ENCODE data around the gene RASSF4. TPM values are rescaled to one million over a fixed set of nuclear protein-coding genes. Genes with fewer than 3 reads are reported as not detected.

RASSF4 gene
- total RNA-seq, 1 experiment from 2014 or later = 2.8 TPM

DNA sequence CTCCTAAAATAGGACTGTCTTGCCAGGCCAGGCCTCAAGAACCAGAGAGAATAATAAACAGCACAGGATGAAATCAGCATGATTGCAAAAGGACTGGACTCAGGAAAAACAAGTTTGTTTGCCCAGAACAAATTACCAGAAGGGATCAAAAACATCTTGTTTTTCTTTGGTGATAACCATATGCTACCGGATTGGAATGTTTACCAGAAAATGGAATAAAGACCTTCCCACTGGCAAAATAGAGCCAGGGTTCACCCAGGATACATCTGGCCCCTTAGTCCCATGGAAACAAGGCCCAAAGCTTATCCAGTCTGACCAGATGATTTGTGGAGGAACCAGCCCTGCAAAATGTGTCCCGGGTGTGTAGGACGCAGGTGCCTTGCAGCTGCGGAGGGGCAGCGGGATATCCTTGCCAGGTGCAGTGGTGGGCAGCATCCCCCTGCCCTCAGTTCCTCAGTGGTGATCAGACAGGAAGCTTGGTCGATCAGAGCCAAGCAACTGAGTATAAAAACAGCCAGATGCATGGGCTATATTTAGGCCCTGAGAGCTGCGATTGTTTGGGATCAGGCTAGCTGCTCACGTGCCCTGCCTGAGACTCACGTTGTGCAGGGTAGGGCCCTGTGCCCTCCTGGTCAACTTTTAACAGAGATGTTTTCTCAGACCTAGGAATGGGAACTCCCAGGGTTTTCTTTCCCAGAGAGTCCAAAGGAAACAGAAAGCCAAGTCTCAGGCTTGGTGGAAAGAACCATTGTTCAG is 36.5 kb downstream of the RASSF4 start:
- Histone ChIP-seq H3K9ac (ENCODE audit: low read length) (no peak overlapping the region), H2AFZ (ENCODE audit: low read depth, low read length, poor library complexity, severe bottlenecking) (no peak overlapping the region)

DNA sequence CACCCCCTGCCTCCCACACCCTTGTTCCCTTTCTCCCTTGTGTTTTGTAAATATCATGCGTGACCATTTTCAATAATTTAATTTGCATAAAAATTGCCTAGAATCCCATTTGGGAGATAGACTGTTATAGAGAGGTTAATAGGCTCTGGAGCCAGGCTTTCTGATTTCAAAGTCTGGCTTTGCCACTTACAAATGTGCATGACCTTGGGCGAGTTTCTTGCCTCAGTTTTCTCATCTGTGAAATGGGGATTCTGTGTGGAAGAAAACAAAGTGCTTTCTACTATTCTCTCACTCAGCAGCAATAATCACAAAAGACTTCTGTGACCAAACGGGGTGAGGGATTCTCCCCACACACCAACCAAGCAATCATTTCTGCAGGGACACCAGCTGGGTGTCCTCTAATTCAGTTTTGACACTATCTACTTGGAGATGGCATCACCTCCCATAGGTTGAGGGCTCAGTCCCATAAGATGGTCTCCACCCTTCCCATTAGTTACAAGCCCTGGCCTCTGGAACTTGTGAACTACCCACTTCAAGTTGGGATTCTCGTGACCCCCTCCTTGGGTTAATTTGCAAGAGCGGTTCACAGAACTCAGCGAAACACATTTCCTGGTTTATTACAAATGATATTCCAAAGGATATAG is 37.6 kb downstream of the RASSF4 start:
- Histone ChIP-seq H3K9me2 (ENCODE audit: insufficient read depth) (no peaks in the 10 kb centered on the region), H3K4me2 (ENCODE audit: low read length) (no peak overlapping the region), H3K9me3 (ENCODE audit: control insufficient read depth in 1 of 2, insufficient read depth in 1 of 2, low read depth in 1 of 2, low read length in 2 of 2) (no peaks in the 10 kb centered on the region), H2AFZ (ENCODE audit: low read depth, low read length, poor library complexity, severe bottlenecking) (no peak overlapping the region), H4K20me1 (ENCODE audit: insufficient read depth) (no peaks in the 10 kb centered on the region), H3K79me2 (ENCODE audit: insufficient read depth, low read length) (peaks cover 11% of the 10 kb centered on the region), H3K36me3 (ENCODE audit: control insufficient read depth in 1 of 2, insufficient read depth in 2 of 2, low read length in 2 of 2) (no peaks in the 10 kb centered on the region), H3K27ac (ENCODE audit: low read depth, low read length) (no peak overlapping the region), H3K4me1 (ENCODE audit: control insufficient read depth in 1 of 2, insufficient read depth in 2 of 2, low read length in 2 of 2) (peaks cover 0 to 7% of the 10 kb centered on the region in 2 experiments; a peak in 1 of 4 replicates), H3K9ac (ENCODE audit: low read length) (no peak overlapping the region), H3K4me3 (replicated peaks in 1 of 2; ENCODE audit: low read depth in 1 of 2, low read length in 2 of 2) (no peak overlapping the region), H3K27me3 (ENCODE audit: insufficient read depth, low read length) (0 out of 2 replicates have a peak, but pooled peaks cover 5% of the 10 kb centered on the region)
- ChIA-PET CTCF (interaction anchor here (1.5 kb wide), 1 partner anchor 64 kb away, joined by 3 read pairs; no protein-coding TSS in a partner anchor), RAD21 (ENCODE audit: low non-redundant PET in 1 of 2, low total read pairs in 2 of 2, uncharacterized antibody in 2 of 2, unreplicated experiment in 2 of 2) (no interaction called here), POLR2A (no interaction called here)
- no peak for DNase-seq (ENCODE audit: low read depth, low spot score)
- intact Hi-C loops (cut with micrococcal nuclease) = no loop called here
- ATAC-seq = no peak
- no TSS peak for BruUV-seq (replicated peaks)
- TF ChIP-seq ZFX (IDR thresholded peaks at IDR 0.05) (no peak), SP1 (IDR thresholded peaks at IDR 0.05; ENCODE audit: low read depth) (no peak), TCF7L2 (IDR thresholded peaks at IDR 0.05; ENCODE audit: borderline replicate concordance, extremely low read depth, insufficient read depth, insufficient read length) (no peak), SIN3A (IDR thresholded peaks at IDR 0.05; ENCODE audit: low read depth) (no peak), SRF (IDR thresholded peaks at IDR 0.05; ENCODE audit: low read depth) (no peak), CBX3 (IDR thresholded peaks at IDR 0.05; ENCODE audit: low read depth) (no peak), RAD21 (IDR thresholded peaks at IDR 0.05; ENCODE audit: low read depth) (no peak), ZNF274 (IDR thresholded peaks at IDR 0.05; ENCODE audit: low read depth, low read length) (no peak)
- TF ChIP-seq, protein P1, sequence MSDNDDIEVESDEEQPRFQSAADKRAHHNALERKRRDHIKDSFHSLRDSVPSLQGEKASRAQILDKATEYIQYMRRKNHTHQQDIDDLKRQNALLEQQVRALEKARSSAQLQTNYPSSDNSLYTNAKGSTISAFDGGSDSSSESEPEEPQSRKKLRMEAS (IDR thresholded peaks at IDR 0.05) = no peak
- TF ChIP-seq, protein P2, sequence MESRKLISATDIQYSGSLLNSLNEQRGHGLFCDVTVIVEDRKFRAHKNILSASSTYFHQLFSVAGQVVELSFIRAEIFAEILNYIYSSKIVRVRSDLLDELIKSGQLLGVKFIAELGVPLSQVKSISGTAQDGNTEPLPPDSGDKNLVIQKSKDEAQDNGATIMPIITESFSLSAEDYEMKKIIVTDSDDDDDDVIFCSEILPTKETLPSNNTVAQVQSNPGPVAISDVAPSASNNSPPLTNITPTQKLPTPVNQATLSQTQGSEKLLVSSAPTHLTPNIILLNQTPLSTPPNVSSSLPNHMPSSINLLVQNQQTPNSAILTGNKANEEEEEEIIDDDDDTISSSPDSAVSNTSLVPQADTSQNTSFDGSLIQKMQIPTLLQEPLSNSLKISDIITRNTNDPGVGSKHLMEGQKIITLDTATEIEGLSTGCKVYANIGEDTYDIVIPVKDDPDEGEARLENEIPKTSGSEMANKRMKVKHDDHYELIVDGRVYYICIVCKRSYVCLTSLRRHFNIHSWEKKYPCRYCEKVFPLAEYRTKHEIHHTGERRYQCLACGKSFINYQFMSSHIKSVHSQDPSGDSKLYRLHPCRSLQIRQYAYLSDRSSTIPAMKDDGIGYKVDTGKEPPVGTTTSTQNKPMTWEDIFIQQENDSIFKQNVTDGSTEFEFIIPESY (IDR thresholded peaks at IDR 0.05; ENCODE audit: extremely low read depth, insufficient replicate concordance, low read length) = no peak
- TF ChIP-seq, protein P3, sequence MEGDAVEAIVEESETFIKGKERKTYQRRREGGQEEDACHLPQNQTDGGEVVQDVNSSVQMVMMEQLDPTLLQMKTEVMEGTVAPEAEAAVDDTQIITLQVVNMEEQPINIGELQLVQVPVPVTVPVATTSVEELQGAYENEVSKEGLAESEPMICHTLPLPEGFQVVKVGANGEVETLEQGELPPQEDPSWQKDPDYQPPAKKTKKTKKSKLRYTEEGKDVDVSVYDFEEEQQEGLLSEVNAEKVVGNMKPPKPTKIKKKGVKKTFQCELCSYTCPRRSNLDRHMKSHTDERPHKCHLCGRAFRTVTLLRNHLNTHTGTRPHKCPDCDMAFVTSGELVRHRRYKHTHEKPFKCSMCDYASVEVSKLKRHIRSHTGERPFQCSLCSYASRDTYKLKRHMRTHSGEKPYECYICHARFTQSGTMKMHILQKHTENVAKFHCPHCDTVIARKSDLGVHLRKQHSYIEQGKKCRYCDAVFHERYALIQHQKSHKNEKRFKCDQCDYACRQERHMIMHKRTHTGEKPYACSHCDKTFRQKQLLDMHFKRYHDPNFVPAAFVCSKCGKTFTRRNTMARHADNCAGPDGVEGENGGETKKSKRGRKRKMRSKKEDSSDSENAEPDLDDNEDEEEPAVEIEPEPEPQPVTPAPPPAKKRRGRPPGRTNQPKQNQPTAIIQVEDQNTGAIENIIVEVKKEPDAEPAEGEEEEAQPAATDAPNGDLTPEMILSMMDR (IDR thresholded peaks at IDR 0.05 in 2 of 3, conservative IDR thresholded peaks at IDR 0.05 in 1 of 3; ENCODE audit: borderline replicate concordance in 1 of 3, insufficient read depth in 1 of 3, low read depth in 2 of 3, low read length in 2 of 3) = no peak

More for the DNA sequence above, 36.5 kb downstream of the RASSF4 start:
- Histone ChIP-seq H3K9me3 (ENCODE audit: control insufficient read depth in 1 of 2, insufficient read depth in 1 of 2, low read depth in 1 of 2, low read length in 2 of 2) (no peaks in the 10 kb centered on the region), H3K4me2 (ENCODE audit: low read length) (no peak overlapping the region), H3K27me3 (ENCODE audit: insufficient read depth, low read length) (0 out of 2 replicates have a peak, but pooled peaks cover 5% of the 10 kb centered on the region), H3K79me2 (ENCODE audit: insufficient read depth, low read length) (no peaks in the 10 kb centered on the region), H3K36me3 (ENCODE audit: control insufficient read depth in 1 of 2, insufficient read depth in 2 of 2, low read length in 2 of 2) (no peaks in the 10 kb centered on the region), H3K9me2 (ENCODE audit: insufficient read depth) (no peaks in the 10 kb centered on the region), H3K4me3 (replicated peaks in 1 of 2; ENCODE audit: low read depth in 1 of 2, low read length in 2 of 2) (no peak overlapping the region), H3K4me1 (ENCODE audit: control insufficient read depth in 1 of 2, insufficient read depth in 2 of 2, low read length in 2 of 2) (peaks cover 0 to 7% of the 10 kb centered on the region in 2 experiments; a peak in 1 of 4 replicates), H3K27ac (ENCODE audit: low read depth, low read length) (no peak overlapping the region), H4K20me1 (ENCODE audit: insufficient read depth) (no peaks in the 10 kb centered on the region)
- ChIA-PET RAD21 (ENCODE audit: low non-redundant PET in 1 of 2, low total read pairs in 2 of 2, uncharacterized antibody in 2 of 2, unreplicated experiment in 2 of 2) (no interaction called here), POLR2A (no interaction called here), CTCF (no interaction called here)
- ATAC-seq = no peak
- TF ChIP-seq YY1 (IDR thresholded peaks at IDR 0.05; ENCODE audit: extremely low read depth, insufficient replicate concordance, low read depth, low read length) (no peak), TCF7L2 (IDR thresholded peaks at IDR 0.05; ENCODE audit: borderline replicate concordance, extremely low read depth, insufficient read depth, insufficient read length) (no peak), CEBPB (IDR thresholded peaks at IDR 0.05; ENCODE audit: low read depth) (no peak)
- TF ChIP-seq, protein P4, sequence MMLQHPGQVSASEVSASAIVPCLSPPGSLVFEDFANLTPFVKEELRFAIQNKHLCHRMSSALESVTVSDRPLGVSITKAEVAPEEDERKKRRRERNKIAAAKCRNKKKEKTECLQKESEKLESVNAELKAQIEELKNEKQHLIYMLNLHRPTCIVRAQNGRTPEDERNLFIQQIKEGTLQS (IDR thresholded peaks at IDR 0.05) = no peak
- no peak for DNase-seq (ENCODE audit: low read depth, low spot score)
- BruUV-seq (replicated peaks) = no TSS peak
- intact Hi-C loops (cut with micrococcal nuclease) = no loop called here
